Uterus (tissue), 2 donors: ENCODE results near the gene SCLT1.

Source experiments
- POLR2A ChIP-seq, 2 donors: fragments of 450-650 bp; IDR thresholded peaks; one replicate each; pipeline ENCODE4 v1.6.1; 2016; ENCODE audit warnings: antibody characterized with exemption in 2 of 2, mild to moderate bottlenecking in 1 of 2, moderate library complexity in 1 of 2
- TF ChIP-seq, protein P1 (sequence below), 4 experiments: fragments of 200-600 bp in 2 of 4; fragments of 450-650 bp in 2 of 4; sonication (generic) in 2 of 4; IDR thresholded peaks; one replicate each; pipeline ENCODE4 v1.5.1; 2016 to 2019; ENCODE audit warnings: antibody characterized with exemption in 4 of 4, mild to moderate bottlenecking in 2 of 4, moderate library complexity in 1 of 4

DNA sequence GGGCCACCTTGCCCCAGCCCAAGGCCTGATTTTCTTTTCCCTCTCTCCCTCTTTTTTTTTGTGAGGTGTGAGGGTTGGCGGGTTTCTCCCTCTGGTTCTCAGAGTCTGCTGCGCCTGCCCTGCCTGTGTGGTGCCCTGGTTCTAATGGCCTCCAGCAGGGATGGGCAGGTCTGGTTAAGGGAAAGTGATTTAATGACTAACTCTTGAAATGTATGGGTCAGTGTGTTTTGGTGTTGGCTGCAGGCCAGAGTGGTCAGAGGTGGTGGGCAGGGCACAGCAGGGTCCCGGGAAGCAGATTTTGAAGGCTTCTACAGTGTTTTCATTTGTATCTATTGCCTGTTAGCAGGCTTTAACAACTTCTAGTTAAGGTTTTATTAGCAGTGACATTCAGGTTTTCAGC lies 244.9 kb downstream of the SCLT1 start:
- TF ChIP-seq, protein P1, sequence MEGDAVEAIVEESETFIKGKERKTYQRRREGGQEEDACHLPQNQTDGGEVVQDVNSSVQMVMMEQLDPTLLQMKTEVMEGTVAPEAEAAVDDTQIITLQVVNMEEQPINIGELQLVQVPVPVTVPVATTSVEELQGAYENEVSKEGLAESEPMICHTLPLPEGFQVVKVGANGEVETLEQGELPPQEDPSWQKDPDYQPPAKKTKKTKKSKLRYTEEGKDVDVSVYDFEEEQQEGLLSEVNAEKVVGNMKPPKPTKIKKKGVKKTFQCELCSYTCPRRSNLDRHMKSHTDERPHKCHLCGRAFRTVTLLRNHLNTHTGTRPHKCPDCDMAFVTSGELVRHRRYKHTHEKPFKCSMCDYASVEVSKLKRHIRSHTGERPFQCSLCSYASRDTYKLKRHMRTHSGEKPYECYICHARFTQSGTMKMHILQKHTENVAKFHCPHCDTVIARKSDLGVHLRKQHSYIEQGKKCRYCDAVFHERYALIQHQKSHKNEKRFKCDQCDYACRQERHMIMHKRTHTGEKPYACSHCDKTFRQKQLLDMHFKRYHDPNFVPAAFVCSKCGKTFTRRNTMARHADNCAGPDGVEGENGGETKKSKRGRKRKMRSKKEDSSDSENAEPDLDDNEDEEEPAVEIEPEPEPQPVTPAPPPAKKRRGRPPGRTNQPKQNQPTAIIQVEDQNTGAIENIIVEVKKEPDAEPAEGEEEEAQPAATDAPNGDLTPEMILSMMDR (IDR thresholded peaks at IDR 0.05): no peak
- TF ChIP-seq POLR2A (IDR thresholded peaks at IDR 0.05): no peak
